GM21717 (cell line): ENCODE measurements around the gene GPR6.

Experiments
- ATAC-seq: cut with Tn5 transposase; IDR thresholded peaks from one replicate; pipeline ENCODE4 v1.9.1; 2021; ENCODE audit warnings: mild to moderate bottlenecking, moderate library complexity; ENCODE audit not compliant: unreplicated experiment

GPR6 gene, protein sequence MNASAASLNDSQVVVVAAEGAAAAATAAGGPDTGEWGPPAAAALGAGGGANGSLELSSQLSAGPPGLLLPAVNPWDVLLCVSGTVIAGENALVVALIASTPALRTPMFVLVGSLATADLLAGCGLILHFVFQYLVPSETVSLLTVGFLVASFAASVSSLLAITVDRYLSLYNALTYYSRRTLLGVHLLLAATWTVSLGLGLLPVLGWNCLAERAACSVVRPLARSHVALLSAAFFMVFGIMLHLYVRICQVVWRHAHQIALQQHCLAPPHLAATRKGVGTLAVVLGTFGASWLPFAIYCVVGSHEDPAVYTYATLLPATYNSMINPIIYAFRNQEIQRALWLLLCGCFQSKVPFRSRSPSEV

DNA sequence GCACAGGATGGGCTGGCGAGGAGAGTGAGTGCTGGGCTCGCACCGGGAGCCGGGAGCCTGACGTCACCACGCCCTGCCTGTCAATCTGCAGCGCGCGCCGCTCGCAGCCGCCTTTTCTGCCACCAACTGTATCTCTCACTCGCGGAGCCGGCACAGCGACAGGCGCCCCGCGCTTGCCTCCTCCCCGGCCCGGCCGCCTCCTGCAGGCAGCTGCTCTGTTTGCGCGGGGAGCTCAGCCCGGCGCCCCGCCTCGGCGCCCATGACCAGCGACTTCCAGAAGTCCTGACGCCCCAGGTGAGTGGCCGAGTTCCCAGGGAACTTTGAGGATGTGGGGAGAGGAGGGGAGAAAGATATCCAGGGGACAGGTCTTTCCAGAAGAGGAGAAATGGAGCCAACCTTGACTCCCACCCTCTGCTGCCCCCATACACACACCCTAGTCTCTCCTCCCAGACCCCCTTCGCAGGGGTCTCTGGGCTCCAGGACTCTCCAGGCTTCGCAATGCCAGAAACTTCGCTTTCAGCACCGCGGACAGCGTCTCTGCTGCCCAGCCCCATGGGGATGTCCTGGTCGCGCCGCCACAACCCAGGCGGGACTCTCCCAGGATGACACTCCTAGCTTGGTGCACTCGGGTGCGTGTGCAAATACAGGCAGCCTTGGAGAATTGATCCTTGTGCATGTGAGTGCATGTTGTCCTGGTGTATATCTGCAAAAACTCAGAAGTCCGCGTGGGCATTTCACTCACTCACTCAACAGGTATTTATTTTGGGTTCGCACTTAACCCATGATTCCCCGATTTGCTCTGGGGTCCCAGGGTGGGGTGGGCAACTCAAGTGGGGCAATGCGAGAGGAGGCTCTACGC is at the start of gene GPR6:
Gene GPR6, plus strand, starts transcription at position 138 of the 859 bp plus-strand sequence. CDS start 802 bp downstream, outside the sequence.
- ATAC-seq: no peak

GRCh38 chr6:109934293-109934692 is 43.8 kb upstream of the GPR6 start:
- no peak for ATAC-seq

DNA sequence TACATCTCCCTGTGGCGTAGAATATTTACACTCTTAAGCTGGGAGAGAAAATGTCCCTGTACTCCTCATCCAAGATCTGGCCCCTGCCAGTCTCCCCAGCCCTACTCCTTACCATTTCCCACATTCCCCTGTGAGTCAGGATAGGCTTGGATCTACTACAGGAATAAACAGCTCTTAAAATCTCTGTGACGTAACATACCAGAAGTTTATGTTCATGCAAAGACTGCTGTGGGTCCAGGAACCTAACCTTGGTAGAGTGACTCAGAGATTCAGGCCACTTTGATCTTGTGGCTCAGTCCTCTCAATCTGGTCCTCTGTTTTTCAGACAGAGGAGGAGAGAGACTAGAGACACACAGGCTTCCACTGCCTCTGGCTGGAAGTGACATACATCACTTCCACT is 38.5 kb upstream of the GPR6 start:
- ATAC-seq: no peak

- no peak for ATAC-seq
Observed at GRCh38 chr6:109944448-109944847, 33.7 kb upstream of the GPR6 start.

- ATAC-seq: no peak
Observed at GRCh38 chr6:109945091-109945490, 33.0 kb upstream of the GPR6 start.

DNA sequence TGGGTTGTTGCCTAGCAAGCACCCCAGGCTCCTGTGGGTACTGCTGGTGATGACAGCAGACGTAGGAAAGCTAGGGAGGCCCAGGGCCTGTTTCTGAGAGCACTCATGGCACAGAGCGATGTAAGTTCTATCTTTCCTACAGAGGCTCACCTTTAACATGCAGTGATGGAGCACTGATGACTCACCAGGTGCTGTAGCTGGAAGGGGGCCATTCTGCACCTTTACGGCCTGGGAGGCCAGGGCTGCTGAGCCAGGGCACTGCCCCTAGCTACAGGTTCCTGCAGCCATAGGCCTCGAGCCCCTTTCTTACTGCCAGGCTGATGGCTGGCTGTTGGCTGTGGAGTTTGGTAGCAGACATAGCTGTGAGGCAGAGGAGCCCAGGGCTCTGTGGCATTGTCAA is 31.1 kb upstream of the GPR6 start:
- no peak for ATAC-seq

GRCh38 chr6:109949281-109950065 is 28.6 kb upstream of the GPR6 start:
- no peak for ATAC-seq

- ATAC-seq: no peak
Observed at GRCh38 chr6:109955491-109955890, 22.6 kb upstream of the GPR6 start.

GRCh38 chr6:109958626-109959025 is 19.5 kb upstream of the GPR6 start:
- no peak for ATAC-seq

DNA sequence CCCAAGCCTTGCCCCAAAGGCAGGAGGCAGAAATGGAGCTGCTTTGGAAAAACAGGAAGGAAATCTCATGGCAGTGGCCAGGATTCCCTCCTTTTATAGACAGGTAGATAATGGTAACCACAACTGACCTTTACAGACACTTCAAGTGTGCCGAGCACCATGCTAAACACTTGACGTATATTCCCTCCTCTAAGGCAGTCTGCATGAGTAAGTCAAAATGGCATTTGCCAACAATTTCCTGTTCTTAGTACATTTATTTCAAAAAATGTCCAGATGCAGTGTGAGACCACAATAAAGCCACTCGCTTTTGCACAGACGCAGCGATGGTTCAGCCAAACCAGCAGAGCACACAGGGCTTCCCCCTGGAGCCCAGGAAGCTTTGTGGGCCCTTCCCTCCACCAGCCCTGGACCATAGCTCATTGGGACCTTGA is 16.5 kb upstream of the GPR6 start:
- ATAC-seq: no peak

GRCh38 chr6:109962271-109962670 is 15.8 kb upstream of the GPR6 start:
- ATAC-seq: no peak

- ATAC-seq: no peak
Observed at GRCh38 chr6:109963598-109964170, 14.4 kb upstream of the GPR6 start.

GRCh38 chr6:109964949-109965348 is 13.2 kb upstream of the GPR6 start:
- ATAC-seq: no peak

GRCh38 chr6:109966299-109966698 is 11.8 kb upstream of the GPR6 start:
- no peak for ATAC-seq

- no peak for ATAC-seq
Observed at GRCh38 chr6:109977791-109978173, 329 bp upstream of the GPR6 start.

GRCh38 chr6:109979033-109979921 is 1.2 kb downstream of the GPR6 start:
- ATAC-seq: no peak

DNA sequence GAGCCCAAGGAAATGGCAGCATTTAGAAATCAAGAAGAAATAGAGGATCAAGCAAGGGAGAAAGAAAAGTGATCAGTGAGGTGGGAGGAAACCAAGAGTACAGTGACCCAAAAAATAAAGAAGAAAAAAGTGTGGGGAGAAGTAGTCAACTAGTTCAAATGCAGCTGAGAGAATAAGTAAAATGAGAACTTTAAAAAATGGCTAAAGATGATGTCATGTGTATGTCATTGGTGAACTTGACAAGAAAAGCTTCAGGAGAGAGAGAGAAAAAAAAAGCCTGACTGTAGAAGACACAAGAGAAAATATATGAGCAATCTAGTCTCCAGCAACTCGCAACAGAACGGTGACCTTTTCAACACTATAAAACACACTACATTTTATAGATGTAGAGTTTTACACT is 6.3 kb downstream of the GPR6 start:
- no peak for ATAC-seq

GRCh38 chr6:109987196-109987595 is 9.1 kb downstream of the GPR6 start:
- ATAC-seq: no peak

DNA sequence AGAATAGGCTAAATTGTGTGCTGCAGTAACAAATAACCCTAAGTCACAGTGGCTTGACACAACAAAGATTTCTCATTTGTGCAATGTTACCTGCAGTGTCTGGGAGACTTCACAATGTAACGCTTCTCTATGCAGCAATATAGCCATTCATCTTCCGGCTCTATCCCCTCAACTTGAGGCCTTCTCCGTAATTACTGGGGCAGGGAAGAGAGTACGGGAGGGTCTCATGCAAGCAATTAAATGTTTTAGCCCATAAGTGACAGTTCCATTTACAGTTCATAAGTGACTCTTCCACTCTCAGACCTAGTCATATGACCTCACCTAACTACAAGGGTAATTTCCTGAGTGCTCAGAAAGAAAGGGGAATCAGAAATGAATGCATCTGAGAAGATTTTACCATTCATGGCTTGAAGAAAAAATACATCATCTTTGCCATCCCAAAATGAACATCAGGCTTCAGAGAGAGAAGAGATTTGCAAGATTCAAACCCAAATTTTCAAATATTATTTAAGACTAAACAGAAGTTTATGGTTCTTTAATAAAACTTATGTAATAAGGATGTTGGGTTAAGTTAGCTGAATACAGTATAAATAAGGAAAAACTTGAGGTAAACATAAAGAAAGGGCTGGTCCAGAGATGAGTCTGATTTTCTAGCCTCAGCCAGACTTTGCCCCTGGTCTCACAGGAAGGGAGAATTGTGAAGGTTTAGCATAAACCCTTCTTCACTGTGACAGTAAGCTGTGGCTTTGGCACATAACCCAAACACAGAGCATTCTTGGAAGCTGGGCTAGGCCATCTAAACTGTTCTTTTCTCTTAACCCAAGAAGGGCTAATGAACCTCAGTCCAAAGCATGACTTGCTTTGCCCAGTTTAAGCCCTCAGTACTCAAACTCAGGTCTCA is 13.3 kb downstream of the GPR6 start:
- ATAC-seq: no peak
